ENCODE data around the gene CGB1.

- TF ChIP-seq REST (IDR thresholded peaks at IDR 0.05; ENCODE audit: low read depth, low read length), result no peak
- no peak for TF ChIP-seq CTCF (IDR thresholded peaks at IDR 0.05)
- no peak for TF ChIP-seq POLR2AphosphoS5 (IDR thresholded peaks at IDR 0.05; ENCODE audit: low read depth, low read length)
- no peak for TF ChIP-seq TAF1 (IDR thresholded peaks at IDR 0.05; ENCODE audit: borderline replicate concordance, low read depth, low read length)
- no peak for TF ChIP-seq FOXJ3 (CRISPR knock-in tag; IDR thresholded peaks at IDR 0.05)
- TF ChIP-seq EP300 (IDR thresholded peaks at IDR 0.05; ENCODE audit: borderline replicate concordance in 1 of 2, low read depth in 1 of 2, low read length in 1 of 2), result no peak
- no peak for TF ChIP-seq NRF1 (IDR thresholded peaks at IDR 0.05; ENCODE audit: low read depth, low read length)
- TF ChIP-seq ZBTB33 (IDR thresholded peaks at IDR 0.05; ENCODE audit: borderline replicate concordance, low read depth), result no peak
- TF ChIP-seq SMC3 (IDR thresholded peaks at IDR 0.05; ENCODE audit: low read depth, low read length), result no peak
- no peak for TF ChIP-seq USF1 (IDR thresholded peaks at IDR 0.05; ENCODE audit: borderline replicate concordance, low read depth)
These were observed 25.5 kb downstream of the CGB1 start for GRCh38 chr19:49011194-49011593.

Measured in SK-N-SH (cell line).